Myocyte (in vitro differentiated cells): ENCODE results near the gene ZNF490. TPM values are rescaled to one million over a fixed set of nuclear protein-coding genes. Genes with fewer than 3 reads are reported as not detected.
"Not testable (repeated sequence)": the region's sequence is repeated elsewhere in the genome, so short reads cannot be mapped to it uniquely, and the experiment has no call there.

ENCODE experiments used
- DNase-seq: peaks from one replicate; pipeline ENCODE4 v3.0.0-alpha.2; 2012; ENCODE audit warnings: low read depth
- total RNA-seq: library from RNA; depleted of rRNA; stranded (reverse); fragments of >200 nt; gene quantifications from 2 replicates; pipeline ENCODE4 v1.2.3, GENCODE V29; 2014

Gene ZNF490
- total RNA-seq, 1 donor from 2014 or later = 5.8 TPM

- DNase-seq = no peak
Measured at GRCh38 chr19:12623361-12624031, 12.9 kb upstream of the ZNF490 start.

GRCh38 chr19:12621253-12622024 is 10.8 kb upstream of the ZNF490 start:
- DNase-seq = not testable (repeated sequence)

- DNase-seq = no peak
Measured at GRCh38 chr19:12617646-12618045, 7.0 kb upstream of the ZNF490 start.

DNA sequence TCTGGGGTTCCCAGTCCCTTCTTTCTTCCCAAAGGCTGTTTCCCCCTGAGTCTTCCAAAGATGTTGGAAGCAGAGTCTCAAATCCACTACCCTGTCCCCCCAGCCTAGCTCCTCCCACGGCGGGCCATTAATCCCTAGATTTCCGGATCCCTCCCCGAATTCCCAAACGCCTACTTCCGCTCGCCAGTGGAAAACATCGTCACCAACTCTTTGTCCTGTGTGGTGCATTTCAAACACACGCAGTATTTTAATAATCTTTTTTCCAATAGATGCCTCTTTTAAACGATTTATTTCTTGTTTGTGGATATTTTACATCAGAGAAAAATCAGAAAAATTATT is 717 bp upstream of the ZNF490 start:
- DNase-seq = peak; percentile 87

DNA sequence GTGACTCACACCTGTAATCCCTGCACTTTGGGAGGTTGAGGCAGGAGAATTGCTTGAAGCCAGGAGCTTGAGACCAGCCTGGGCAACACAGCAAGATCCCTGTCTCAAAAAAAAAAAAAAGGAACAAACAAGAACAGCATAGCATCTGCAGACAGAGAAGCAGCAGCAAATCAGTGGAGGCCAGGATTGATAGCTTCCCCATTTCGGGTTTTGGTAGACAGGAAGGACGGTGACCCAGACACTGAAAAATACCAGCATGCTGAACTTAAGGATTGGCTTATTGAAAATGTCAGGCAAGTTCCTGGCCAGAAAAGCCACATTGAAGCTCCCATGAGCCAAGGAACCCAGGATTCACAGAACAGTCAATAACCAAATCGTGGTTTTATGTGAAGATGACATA is 3.0 kb downstream of the ZNF490 start:
- no peak for DNase-seq

- DNase-seq = no peak
Measured at GRCh38 chr19:12606796-12607195, 3.8 kb downstream of the ZNF490 start.

GRCh38 chr19:12603714-12604113 is 6.9 kb downstream of the ZNF490 start:
- DNase-seq = peak; percentile 93

- DNase-seq = no peak
Measured at GRCh38 chr19:12597594-12597993, 13.0 kb downstream of the ZNF490 start.

DNA sequence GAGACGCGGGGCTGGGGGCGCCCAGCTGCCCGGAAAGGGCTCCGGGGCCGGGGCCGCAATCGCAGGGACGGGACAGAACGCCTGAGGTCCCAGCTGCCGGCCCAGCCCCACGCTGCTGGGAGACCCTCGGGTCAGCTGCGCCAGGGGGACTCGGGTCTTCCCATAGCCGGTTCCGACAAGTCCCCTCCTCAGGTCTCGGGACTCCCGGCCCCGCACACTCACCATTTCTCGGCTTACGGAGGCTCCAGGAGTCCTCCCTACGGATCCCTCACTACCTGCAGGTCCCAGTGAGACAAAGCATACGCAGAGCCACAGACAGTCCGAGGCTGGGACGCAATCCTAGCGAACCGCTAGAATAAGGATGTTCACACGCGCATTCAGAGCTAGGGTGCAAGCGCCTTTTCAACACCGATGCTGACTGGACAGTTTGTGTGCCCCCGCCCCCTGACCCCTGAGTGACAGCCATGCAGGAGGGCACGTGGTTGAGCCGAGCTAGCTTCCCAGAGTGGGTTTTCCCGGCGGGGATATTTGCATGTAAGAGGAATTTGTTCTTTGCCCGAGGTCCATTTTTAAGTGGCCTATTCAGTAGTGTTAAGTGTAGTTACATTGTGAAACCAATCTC is 13.6 kb downstream of the ZNF490 start:
- DNase-seq = no peak

GRCh38 chr19:12596485-12596884 is 14.1 kb downstream of the ZNF490 start:
- no peak for DNase-seq

GRCh38 chr19:12581100-12581499 is 29.5 kb downstream of the ZNF490 start:
- DNase-seq = no peak

DNA sequence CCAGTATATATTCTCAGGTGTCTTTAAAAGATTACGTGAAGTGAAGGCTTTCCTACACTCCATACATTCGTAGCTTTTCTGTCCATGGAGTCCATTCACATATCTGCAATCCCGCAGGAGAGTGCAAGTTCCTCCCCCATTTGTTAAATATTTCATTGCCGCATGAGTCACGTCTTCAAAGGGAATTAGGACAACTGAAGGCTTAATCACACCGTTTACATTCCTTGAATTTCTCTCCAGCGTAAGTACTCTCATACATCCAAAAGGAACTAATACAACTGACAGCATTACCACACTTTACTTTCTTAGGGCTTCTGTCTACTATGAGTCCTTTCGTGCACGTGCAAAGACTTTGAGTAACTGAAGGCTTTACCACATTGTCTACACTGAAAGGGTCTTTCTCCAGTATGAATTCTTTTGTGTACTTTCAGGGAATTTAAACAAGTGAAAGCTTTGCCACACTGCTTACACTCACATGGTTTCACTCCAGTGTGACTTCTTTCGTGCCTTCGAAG is 30.4 kb downstream of the ZNF490 start:
- DNase-seq = no peak

DNA sequence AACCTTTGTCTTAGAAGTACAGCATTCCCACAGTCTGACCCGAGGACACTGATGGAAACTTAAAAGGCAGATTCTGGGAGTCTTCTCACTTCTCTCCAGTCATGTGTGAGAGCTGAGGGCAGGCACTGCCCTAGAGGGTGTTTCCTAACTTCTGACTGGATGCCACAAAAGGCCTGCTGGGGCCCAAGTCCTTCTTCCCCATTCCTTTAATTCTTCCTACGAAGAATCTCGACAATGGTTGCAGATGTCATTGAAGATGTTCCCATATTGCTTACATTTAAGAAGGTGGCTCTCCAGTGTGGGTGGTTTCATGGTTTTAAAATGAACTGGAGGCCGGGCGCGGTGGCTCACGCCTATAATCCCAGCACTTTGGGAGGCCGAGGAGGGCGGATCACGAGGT is 32.0 kb downstream of the ZNF490 start:
- DNase-seq = no peak

- no peak for DNase-seq
Measured at GRCh38 chr19:12574036-12574435, 36.6 kb downstream of the ZNF490 start.

DNA sequence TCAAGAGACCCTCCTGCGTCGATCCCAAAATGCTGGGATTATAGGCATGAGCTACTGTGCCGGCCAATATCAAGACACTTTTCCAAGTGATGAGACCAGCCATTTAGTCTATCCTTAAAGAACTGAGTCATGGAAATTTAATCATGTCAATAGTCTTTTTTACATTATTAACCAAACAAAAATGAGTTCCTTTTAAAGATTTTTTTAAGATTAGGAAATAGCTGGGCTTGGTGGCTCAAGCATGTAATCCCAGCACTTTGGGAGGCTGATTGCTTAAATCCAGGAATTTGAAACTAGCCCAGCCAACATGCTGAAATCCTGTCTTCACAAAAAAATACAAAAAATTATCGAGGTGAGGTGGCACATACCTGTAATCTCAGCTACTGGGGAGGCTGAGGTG is 42.7 kb downstream of the ZNF490 start:
- DNase-seq = no peak

GRCh38 chr19:12566380-12566779 is 44.2 kb downstream of the ZNF490 start:
- not testable (repeated sequence) for DNase-seq

DNA sequence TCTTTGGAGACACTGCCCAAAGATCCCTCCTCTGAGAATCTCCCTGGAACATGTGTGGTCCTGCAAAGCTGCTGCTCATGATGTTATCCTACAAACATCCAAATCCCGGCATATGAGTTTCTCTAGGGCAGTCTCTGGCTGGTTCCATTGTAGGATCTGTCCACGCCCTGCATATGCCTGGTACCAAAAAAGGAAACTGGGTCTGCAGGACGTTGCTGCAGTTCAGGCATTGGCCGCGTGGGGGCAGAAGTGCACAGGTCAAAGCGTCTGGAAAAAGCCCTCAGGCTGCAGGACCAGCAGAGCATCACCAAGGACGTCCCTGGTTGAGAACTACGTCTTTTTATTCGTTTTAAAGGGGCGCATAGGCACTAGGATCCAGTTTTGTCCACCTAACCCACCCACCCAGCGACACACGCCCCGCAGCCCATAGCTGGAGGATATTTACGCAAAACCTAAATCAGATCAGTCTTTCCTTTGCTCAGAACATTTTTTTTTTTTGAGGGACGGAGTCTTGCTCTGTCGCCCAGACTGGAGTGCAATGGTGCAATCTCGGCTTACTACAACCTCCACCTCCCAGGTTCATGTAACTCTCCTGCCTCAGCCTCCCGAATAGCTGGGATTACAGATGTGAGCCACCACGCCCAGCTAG is 46.5 kb downstream of the ZNF490 start:
- DNase-seq = peak; percentile 92

DNA sequence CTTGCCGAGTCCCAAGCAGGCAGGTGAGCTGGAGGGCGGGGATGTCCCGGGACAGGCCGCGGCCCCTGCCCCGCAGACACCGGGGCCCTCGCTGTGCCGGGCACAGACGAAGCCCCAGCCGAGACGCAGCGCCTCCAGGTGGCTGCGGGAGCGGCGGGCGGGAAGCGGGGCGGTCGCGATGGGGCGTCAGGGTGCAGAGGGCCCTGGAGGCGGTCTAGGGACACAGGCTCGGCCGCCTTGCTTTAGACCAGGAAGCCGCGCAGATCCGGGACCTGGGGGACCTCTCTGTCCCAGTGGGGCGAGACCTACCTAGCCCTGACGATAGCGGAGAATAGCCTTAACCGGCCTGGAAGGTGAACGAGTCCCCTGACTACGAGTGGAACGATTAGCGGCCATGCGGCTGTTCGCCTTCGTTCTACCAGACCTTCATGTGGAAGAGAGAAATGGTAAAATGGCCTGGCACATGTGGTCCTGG is 55.1 kb downstream of the ZNF490 start:
- no peak for DNase-seq

- DNase-seq = peak; percentile 99
Measured at GRCh38 chr19:12551060-12551832, 59.4 kb downstream of the ZNF490 start, which contains the start of gene ZNF564. ZNF564 (minus strand) TSS chr19:12551482; CDS start chr19:12551332, 150 bp downstream.

DNA sequence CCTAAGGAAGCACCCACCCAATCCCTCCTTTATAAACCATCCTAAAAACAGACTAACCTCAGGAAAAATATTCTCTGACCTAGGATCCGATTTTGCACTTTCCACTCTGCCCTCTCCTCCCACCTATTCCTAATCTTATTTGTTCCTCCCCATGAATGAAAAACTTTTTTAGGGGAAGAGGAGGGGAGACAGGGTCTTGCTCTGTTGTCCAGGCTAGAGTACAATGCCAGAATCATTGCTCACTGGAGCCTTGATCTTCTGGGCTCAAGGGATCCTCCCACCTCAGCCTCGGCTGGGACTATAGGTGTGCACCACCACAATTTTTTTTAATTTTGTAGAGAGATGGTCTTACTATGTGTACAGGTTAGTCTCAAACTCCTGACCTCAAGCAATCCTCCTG is 63.7 kb downstream of the ZNF490 start:
- no peak for DNase-seq

GRCh38 chr19:12546068-12546467 is 64.5 kb downstream of the ZNF490 start:
- no peak for DNase-seq
